HEK293 (cell line): Measurements from ENCODE around the gene ZNF618.

Source experiments
- CTCF ChIA-PET: fragments of 350-600 bp; formaldehyde crosslinking; extraction: SDS; loops from one replicate; lab custom pipeline; 2021; ENCODE audit warnings: antibody characterized with exemption; lab: Yijun Ruan, JAX
- POLR2A ChIA-PET: fragments of 300-600 bp; formaldehyde crosslinking; extraction: SDS; loops from one replicate; lab custom pipeline; 2020; ENCODE audit warnings: antibody characterized with exemption, inconsistent platforms; lab: Yijun Ruan, JAX
- H3K27ac ChIP-seq: fragments of 200-500 bp; sonication (Bioruptor generic); 2 replicates; pipeline ENCODE4 v1.5.1; 2014; ENCODE audit warnings: low read depth, low read length, control low read depth, inconsistent platforms; ENCODE audit errors: extremely low read depth
- H3K36me3 ChIP-seq, 2 experiments: fragments of 200-500 bp in 1 of 2; sonication (Bioruptor generic) in 1 of 2; 1 replicate in 1 of 2; 2 replicates in 1 of 2; pipeline ENCODE4 v1.5.1; 2014 to 2017; ENCODE audit warnings: inconsistent platforms in 2 of 2, low read length in 2 of 2; ENCODE audit not compliant: control insufficient read depth in 2 of 2, insufficient read depth in 1 of 2
- H3K4me1 ChIP-seq: fragments of 200-500 bp; sonication (Bioruptor generic); 2 replicates; pipeline ENCODE4 v1.5.1; 2014; ENCODE audit warnings: mild to moderate bottlenecking, low read length, inconsistent platforms; ENCODE audit not compliant: control insufficient read depth, insufficient read depth
- H3K4me3 ChIP-seq: 2 replicates; pipeline ENCODE4 v1.5.1; 2011; ENCODE audit warnings: low read depth, mild to moderate bottlenecking, control low read depth, low read length, moderate library complexity
- H3K9me3 ChIP-seq: fragments of 200-500 bp; sonication (Bioruptor generic); 2 replicates; pipeline ENCODE4 v1.5.1; 2014; ENCODE audit warnings: low read depth, low read length, inconsistent platforms; ENCODE audit not compliant: control insufficient read depth, insufficient read depth
- BCL11A ChIP-seq: fragments of 450-650 bp; formaldehyde crosslinking; IDR thresholded peaks from 2 replicates; pipeline ENCODE4 v1.5.1; 2016; ENCODE audit warnings: low read depth, missing biosample characterization, missing genetic modification characterization
- GLIS1 ChIP-seq: fragments of 450-650 bp; formaldehyde crosslinking; IDR thresholded peaks from 2 replicates; pipeline ENCODE4 v1.5.1; 2016; ENCODE audit warnings: missing biosample characterization, missing genetic modification characterization
- SALL2 ChIP-seq: fragments of 450-650 bp; formaldehyde crosslinking; IDR thresholded peaks from 2 replicates; pipeline ENCODE4 v1.5.0; 2017; ENCODE audit warnings: missing biosample characterization, mild to moderate bottlenecking, missing genetic modification characterization, borderline replicate concordance
- SP3 ChIP-seq: fragments of 450-650 bp; formaldehyde crosslinking; IDR thresholded peaks from 2 replicates; pipeline ENCODE4 v1.5.1; 2016; ENCODE audit warnings: missing biosample characterization, missing genetic modification characterization
- TCF7L2 ChIP-seq: IDR thresholded peaks from 2 replicates; pipeline ENCODE4 v1.6.1; 2011; ENCODE audit warnings: low read depth, mild to moderate bottlenecking, inconsistent platforms, low read length, moderate library complexity, borderline replicate concordance
- YY1 ChIP-seq: fragments of 450-650 bp; formaldehyde crosslinking; IDR thresholded peaks from 2 replicates; pipeline ENCODE4 v1.5.1; 2018; ENCODE audit warnings: missing biosample characterization, missing genetic modification characterization
- ZFHX2 ChIP-seq: fragments of 450-650 bp; formaldehyde crosslinking; conservative IDR thresholded peaks from 2 replicates; pipeline ENCODE4 v1.5.1; 2016; ENCODE audit warnings: missing biosample characterization, missing genetic modification characterization
- ZFP37 ChIP-seq: fragments of 450-650 bp; formaldehyde crosslinking; IDR thresholded peaks from 2 replicates; pipeline ENCODE4 v1.5.1; 2016; ENCODE audit warnings: missing biosample characterization, missing genetic modification characterization
- ZIC2 ChIP-seq: fragments of 450-650 bp; formaldehyde crosslinking; IDR thresholded peaks from 2 replicates; pipeline ENCODE4 v1.5.1; 2016; ENCODE audit warnings: missing biosample characterization, missing genetic modification characterization
- ZNF10 ChIP-seq: fragments of 450-650 bp; formaldehyde crosslinking; IDR thresholded peaks from 2 replicates; pipeline ENCODE4 v1.5.1; 2017; ENCODE audit warnings: missing biosample characterization, missing genetic modification characterization
- ZNF138 ChIP-seq: fragments of 450-650 bp; formaldehyde crosslinking; IDR thresholded peaks from 2 replicates; pipeline ENCODE4 v1.5.1; 2016; ENCODE audit warnings: missing biosample characterization, missing genetic modification characterization, borderline replicate concordance
- ZNF146 ChIP-seq: fragments of 450-650 bp; formaldehyde crosslinking; IDR thresholded peaks from 2 replicates; pipeline ENCODE4 v1.5.1; 2016; ENCODE audit warnings: missing biosample characterization, missing genetic modification characterization
- ZNF169 ChIP-seq: fragments of 450-650 bp; formaldehyde crosslinking; IDR thresholded peaks from 2 replicates; pipeline ENCODE4 v1.5.1; 2016; ENCODE audit warnings: missing biosample characterization, missing genetic modification characterization
- ZNF24 ChIP-seq: fragments of 450-650 bp; formaldehyde crosslinking; IDR thresholded peaks from 2 replicates; pipeline ENCODE4 v1.5.1; 2016; ENCODE audit warnings: missing biosample characterization, missing genetic modification characterization
- ZNF302 ChIP-seq: fragments of 450-650 bp; formaldehyde crosslinking; IDR thresholded peaks from 2 replicates; pipeline ENCODE4 v1.5.1; 2016; ENCODE audit warnings: missing biosample characterization, missing genetic modification characterization, low read depth
- ZNF341 ChIP-seq: fragments of 450-650 bp; formaldehyde crosslinking; IDR thresholded peaks from 2 replicates; pipeline ENCODE4; 2016; ENCODE audit warnings: low read depth, missing biosample characterization, missing genetic modification characterization
- ZNF391 ChIP-seq: fragments of 450-650 bp; formaldehyde crosslinking; IDR thresholded peaks from 2 replicates; pipeline ENCODE4 v1.5.1; 2016; ENCODE audit warnings: low read depth, missing biosample characterization, missing genetic modification characterization, borderline replicate concordance
- ZNF394 ChIP-seq: fragments of 450-650 bp; formaldehyde crosslinking; IDR thresholded peaks from 2 replicates; pipeline ENCODE4 v1.5.1; 2016; ENCODE audit warnings: missing biosample characterization, missing genetic modification characterization, mild to moderate bottlenecking, moderate library complexity, borderline replicate concordance
- ZNF433 ChIP-seq: fragments of 450-650 bp; formaldehyde crosslinking; IDR thresholded peaks from 2 replicates; pipeline ENCODE4 v1.5.1; 2016; ENCODE audit warnings: missing biosample characterization, missing genetic modification characterization, low read depth
- ZNF514 ChIP-seq: fragments of 450-650 bp; formaldehyde crosslinking; IDR thresholded peaks from 2 replicates; pipeline ENCODE4 v1.5.1; 2016; ENCODE audit warnings: missing biosample characterization, missing genetic modification characterization
- ZNF530 ChIP-seq: fragments of 450-650 bp; formaldehyde crosslinking; IDR thresholded peaks from 2 replicates; pipeline ENCODE4 v1.5.1; 2016; ENCODE audit warnings: low read depth, missing biosample characterization, missing genetic modification characterization
- ZNF549 ChIP-seq: fragments of 450-650 bp; IDR thresholded peaks from 2 replicates; pipeline ENCODE4 v1.5.1; 2018; ENCODE audit warnings: missing biosample characterization, missing genetic modification characterization, mild to moderate bottlenecking, inconsistent platforms, moderate library complexity
- ZNF677 ChIP-seq: fragments of 450-650 bp; IDR thresholded peaks from 2 replicates; pipeline ENCODE4 v1.5.0; 2018; ENCODE audit warnings: missing biosample characterization, mild to moderate bottlenecking, missing genetic modification characterization, moderate library complexity
- ZNF747 ChIP-seq: fragments of 450-650 bp; formaldehyde crosslinking; IDR thresholded peaks from 2 replicates; pipeline ENCODE4 v1.5.1; 2016; ENCODE audit warnings: missing biosample characterization, missing genetic modification characterization
- ZNF768 ChIP-seq: fragments of 450-650 bp; formaldehyde crosslinking; IDR thresholded peaks from 2 replicates; pipeline ENCODE4 v1.5.1; 2018; ENCODE audit warnings: missing biosample characterization, mild to moderate bottlenecking, missing genetic modification characterization
- ZNF777 ChIP-seq: fragments of 450-650 bp; formaldehyde crosslinking; IDR thresholded peaks from 2 replicates; pipeline ENCODE4 v1.5.1; 2017; ENCODE audit warnings: missing biosample characterization, missing genetic modification characterization, borderline replicate concordance
- ZNF785 ChIP-seq: fragments of 450-650 bp; formaldehyde crosslinking; IDR thresholded peaks from 2 replicates; pipeline ENCODE4 v1.5.1; 2016; ENCODE audit warnings: missing biosample characterization, missing genetic modification characterization
- ZNF837 ChIP-seq: fragments of 450-650 bp; formaldehyde crosslinking; IDR thresholded peaks from 2 replicates; pipeline ENCODE4 v1.5.1; 2016; ENCODE audit warnings: missing biosample characterization, missing genetic modification characterization
- ZNF843 ChIP-seq: fragments of 450-650 bp; formaldehyde crosslinking; IDR thresholded peaks from 2 replicates; pipeline ENCODE4 v1.5.1; 2016; ENCODE audit warnings: missing biosample characterization, missing genetic modification characterization
- TF ChIP-seq, protein P1 (sequence below): sonication (generic); formaldehyde crosslinking; IDR thresholded peaks from 2 replicates; pipeline ENCODE4 v1.8.1; 2022; ENCODE audit warnings: mild to moderate bottlenecking, moderate library complexity, missing genetic modification reagents
- TF ChIP-seq, protein P2 (sequence below): fragments of 450-650 bp; formaldehyde crosslinking; IDR thresholded peaks from 2 replicates; pipeline ENCODE4 v1.5.1; 2017; ENCODE audit warnings: missing biosample characterization, mild to moderate bottlenecking, missing genetic modification characterization, moderate library complexity
- TF ChIP-seq, protein P3 (sequence below): fragments of 450-650 bp; formaldehyde crosslinking; IDR thresholded peaks from 2 replicates; pipeline ENCODE4 v1.5.1; 2016; ENCODE audit warnings: missing biosample characterization, missing genetic modification characterization
- TF ChIP-seq, protein P4 (sequence below): fragments of 450-650 bp; formaldehyde crosslinking; IDR thresholded peaks from 2 replicates; pipeline ENCODE4 v1.5.1; 2016; ENCODE audit warnings: missing biosample characterization, missing genetic modification characterization

Gene ZNF618

DNA sequence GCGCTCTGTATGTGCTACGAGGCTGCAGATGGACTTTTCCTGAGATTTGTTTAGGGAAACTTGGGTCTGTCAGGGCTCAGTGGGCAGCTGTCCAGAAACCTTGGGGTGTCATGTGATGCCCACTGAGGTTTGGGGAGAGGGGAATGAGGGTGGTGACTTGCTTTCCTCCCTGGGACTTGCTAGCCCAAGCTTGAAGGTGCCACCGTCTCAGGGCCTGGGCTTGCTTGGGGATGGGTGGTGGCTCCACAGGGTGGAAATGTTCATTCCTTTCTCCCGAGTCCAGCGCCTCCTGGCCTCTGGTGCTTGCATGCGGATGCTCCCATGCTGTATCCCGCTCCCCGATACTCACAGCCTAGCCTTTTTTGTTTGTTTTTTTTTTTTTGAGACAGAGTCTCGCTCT, 33.3 kb downstream of the ZNF618 start:
- Histone ChIP-seq H3K9me3 (no peaks in the 10 kb centered on the region), H3K4me3 (no peak overlapping the region), H3K36me3 (no peaks in the 10 kb centered on the region), H3K4me1 (no peaks in the 10 kb centered on the region), H3K27ac (no peak overlapping the region)
- ChIA-PET POLR2A (no interaction called here), CTCF (interaction anchor here (0.6 kb wide), 1 partner anchor 76 kb away, joined by 3 read pairs; no protein-coding TSS in a partner anchor)
- TF ChIP-seq, protein P1, sequence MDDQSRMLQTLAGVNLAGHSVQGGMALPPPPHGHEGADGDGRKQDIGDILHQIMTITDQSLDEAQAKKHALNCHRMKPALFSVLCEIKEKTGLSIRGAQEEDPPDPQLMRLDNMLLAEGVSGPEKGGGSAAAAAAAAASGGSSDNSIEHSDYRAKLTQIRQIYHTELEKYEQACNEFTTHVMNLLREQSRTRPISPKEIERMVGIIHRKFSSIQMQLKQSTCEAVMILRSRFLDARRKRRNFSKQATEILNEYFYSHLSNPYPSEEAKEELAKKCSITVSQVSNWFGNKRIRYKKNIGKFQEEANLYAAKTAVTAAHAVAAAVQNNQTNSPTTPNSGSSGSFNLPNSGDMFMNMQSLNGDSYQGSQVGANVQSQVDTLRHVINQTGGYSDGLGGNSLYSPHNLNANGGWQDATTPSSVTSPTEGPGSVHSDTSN (CRISPR knock-in tag) = no peak
- TF ChIP-seq ZNF302 (tag by site-specific recombination) (no peak), ZFP37 (tag by site-specific recombination) (no peak), ZNF843 (no peak), ZNF146 (no peak), ZNF24 (tag by site-specific recombination) (no peak), ZNF514 (tag by site-specific recombination) (no peak), YY1 (tag by site-specific recombination) (no peak), SALL2 (tag by site-specific recombination) (no peak), ZNF433 (tag by site-specific recombination) (no peak), ZNF768 (no peak), TCF7L2 (no peak), ZNF530 (no peak), ZFHX2 (tag by site-specific recombination) (no peak), ZNF394 (tag by site-specific recombination) (no peak), ZNF341 (tag by site-specific recombination) (no peak), GLIS1 (no peak)
- TF ChIP-seq, protein P2, sequence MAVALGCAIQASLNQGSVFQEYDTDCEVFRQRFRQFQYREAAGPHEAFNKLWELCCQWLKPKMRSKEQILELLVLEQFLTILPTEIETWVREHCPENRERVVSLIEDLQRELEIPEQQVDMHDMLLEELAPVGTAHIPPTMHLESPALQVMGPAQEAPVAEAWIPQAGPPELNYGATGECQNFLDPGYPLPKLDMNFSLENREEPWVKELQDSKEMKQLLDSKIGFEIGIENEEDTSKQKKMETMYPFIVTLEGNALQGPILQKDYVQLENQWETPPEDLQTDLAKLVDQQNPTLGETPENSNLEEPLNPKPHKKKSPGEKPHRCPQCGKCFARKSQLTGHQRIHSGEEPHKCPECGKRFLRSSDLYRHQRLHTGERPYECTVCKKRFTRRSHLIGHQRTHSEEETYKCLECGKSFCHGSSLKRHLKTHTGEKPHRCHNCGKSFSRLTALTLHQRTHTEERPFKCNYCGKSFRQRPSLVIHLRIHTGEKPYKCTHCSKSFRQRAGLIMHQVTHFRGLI (tag by site-specific recombination) = no peak
- TF ChIP-seq, protein P3, sequence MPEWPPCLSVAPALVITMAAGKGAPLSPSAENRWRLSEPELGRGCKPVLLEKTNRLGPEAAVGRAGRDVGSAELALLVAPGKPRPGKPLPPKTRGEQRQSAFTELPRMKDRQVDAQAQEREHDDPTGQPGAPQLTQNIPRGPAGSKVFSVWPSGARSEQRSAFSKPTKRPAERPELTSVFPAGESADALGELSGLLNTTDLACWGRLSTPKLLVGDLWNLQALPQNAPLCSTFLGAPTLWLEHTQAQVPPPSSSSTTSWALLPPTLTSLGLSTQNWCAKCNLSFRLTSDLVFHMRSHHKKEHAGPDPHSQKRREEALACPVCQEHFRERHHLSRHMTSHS = no peak
- TF ChIP-seq, protein P4, sequence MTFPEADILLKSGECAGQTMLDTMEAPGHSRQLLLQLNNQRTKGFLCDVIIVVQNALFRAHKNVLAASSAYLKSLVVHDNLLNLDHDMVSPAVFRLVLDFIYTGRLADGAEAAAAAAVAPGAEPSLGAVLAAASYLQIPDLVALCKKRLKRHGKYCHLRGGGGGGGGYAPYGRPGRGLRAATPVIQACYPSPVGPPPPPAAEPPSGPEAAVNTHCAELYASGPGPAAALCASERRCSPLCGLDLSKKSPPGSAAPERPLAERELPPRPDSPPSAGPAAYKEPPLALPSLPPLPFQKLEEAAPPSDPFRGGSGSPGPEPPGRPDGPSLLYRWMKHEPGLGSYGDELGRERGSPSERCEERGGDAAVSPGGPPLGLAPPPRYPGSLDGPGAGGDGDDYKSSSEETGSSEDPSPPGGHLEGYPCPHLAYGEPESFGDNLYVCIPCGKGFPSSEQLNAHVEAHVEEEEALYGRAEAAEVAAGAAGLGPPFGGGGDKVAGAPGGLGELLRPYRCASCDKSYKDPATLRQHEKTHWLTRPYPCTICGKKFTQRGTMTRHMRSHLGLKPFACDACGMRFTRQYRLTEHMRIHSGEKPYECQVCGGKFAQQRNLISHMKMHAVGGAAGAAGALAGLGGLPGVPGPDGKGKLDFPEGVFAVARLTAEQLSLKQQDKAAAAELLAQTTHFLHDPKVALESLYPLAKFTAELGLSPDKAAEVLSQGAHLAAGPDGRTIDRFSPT (tag by site-specific recombination) = no peak

DNA sequence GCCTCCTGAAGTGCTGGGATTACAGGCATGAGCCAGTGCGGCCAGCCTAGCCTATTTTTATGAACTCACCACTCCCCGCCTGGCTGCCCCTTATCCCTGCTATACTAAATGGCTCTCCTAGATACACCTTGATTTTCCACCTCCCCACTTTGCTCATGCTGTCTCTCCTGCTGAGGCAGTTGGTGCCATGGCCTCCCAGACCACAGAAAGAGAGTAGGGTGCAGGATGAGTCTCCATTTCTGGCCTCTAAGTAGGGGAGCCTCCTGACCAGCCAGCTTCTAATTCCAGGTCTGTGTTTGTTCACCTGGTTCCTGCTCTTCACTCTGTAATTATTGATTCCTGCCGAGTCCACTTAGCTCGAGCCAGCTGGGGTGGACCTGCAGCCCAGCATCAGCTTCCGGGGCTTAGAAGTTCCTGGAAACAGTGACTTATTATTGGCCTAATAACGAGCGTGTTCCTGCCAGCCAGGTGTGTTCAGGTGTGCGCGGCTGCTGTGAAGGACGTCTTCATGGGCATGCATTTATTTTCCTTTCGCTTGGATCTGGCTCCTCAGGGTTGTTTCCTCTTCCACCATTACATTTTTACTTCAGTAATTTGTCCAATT, 34.0 kb downstream of the ZNF618 start:
- no peaks in the 10 kb centered on the region for H3K36me3 ChIP-seq
- CTCF ChIA-PET = interaction anchor here (0.6 kb wide), 1 partner anchor 76 kb away, joined by 3 read pairs; no protein-coding TSS in a partner anchor
- H3K9me3 ChIP-seq = no peaks in the 10 kb centered on the region
- no peaks in the 10 kb centered on the region for H3K4me1 ChIP-seq
- no peak overlapping the region for H3K27ac ChIP-seq
- H3K4me3 ChIP-seq = no peak overlapping the region
- POLR2A ChIA-PET = no interaction called here
- no peak for TF ChIP-seq BCL11A (tag by site-specific recombination)
- TF ChIP-seq ZNF777 = no peak
- TF ChIP-seq ZNF549 (tag by site-specific recombination) = no peak
- no peak for TF ChIP-seq ZNF391 (tag by site-specific recombination)
- no peak for TF ChIP-seq ZNF10 (tag by site-specific recombination)
- TF ChIP-seq ZNF138 (tag by site-specific recombination) = no peak
- no peak for TF ChIP-seq ZNF837 (tag by site-specific recombination)
- no peak for TF ChIP-seq ZNF747 (tag by site-specific recombination)
- TF ChIP-seq ZNF785 = no peak
- no peak for TF ChIP-seq ZNF169 (tag by site-specific recombination)
- TF ChIP-seq ZIC2 (tag by site-specific recombination) = no peak
- no peak for TF ChIP-seq SP3 (tag by site-specific recombination)
- TF ChIP-seq ZNF677 = no peak
